ENCODE data around the gene TEAD1. TPM values are rescaled to one million over a fixed set of nuclear protein-coding genes. Genes with fewer than 3 reads are reported as not detected.

Gene TEAD1
- total and polyA plus RNA-seq, 9 of the 15 experiments (the other 6 are each of a cell fraction or from before 2014, with no cell fraction given), result 1.7 to 17.7 (median 10.8) TPM

GRCh38 chr11:12715941-12716340 lies 41.7 kb downstream of the TEAD1 start (continued):
- TF ChIP-seq U2AF2 (optimal IDR thresholded peaks at IDR 0.05; ENCODE audit: low read depth, low read length) (no peak), ATF1 (CRISPR knock-in tag; IDR thresholded peaks at IDR 0.05) (no peak), ATF1 (tag; IDR thresholded peaks at IDR 0.05) (no peak), GTF2E2 (tag; IDR thresholded peaks at IDR 0.05) (no peak)

- no peak overlapping the region for H3K9ac ChIP-seq (ENCODE audit: insufficient read depth in 1 of 2, low read depth in 2 of 2, low read length in 2 of 2)
- no peaks in the 10 kb centered on the region for H3K27me3 ChIP-seq (ENCODE audit: control insufficient read depth in 2 of 2, insufficient read depth in 2 of 2, low read length in 2 of 2)
- intact Hi-C loops (cut with micrococcal nuclease) (no loop called here), in situ Hi-C loops (cut with MboI) (no loop called here)
- no peak overlapping the region for H3K27ac ChIP-seq (ENCODE audit: extremely low read depth, low read depth, low read length)
- no peak overlapping the region for H3K4me3 ChIP-seq
- no peak for ATAC-seq
- H2AFZ ChIP-seq (ENCODE audit: low read depth, low read length), result no peak overlapping the region
- no peak for TF ChIP-seq ZNF431 (CRISPR knock-in tag; IDR thresholded peaks at IDR 0.05)
- no peak overlapping the region for H3K4me2 ChIP-seq (ENCODE audit: insufficient read depth, low read length)
- DNase-seq (ENCODE audit: extremely low read depth in 1 of 4, low spot score in 3 of 4), result no peak
- BruUV-seq (replicated peaks), result no TSS peak
- no peaks in the 10 kb centered on the region for H3K79me2 ChIP-seq (ENCODE audit: control insufficient read depth, insufficient read depth, low read length)
- ChIA-PET POLR2A (no interaction called here), CTCF (ENCODE audit: low intra/inter-chr PET ratio) (no interaction called here)
- H3K36me3 ChIP-seq (ENCODE audit: control insufficient read depth, insufficient read depth, low read length), result no peaks in the 10 kb centered on the region
- H3K9me3 ChIP-seq (replicated peaks; ENCODE audit: control insufficient read depth, insufficient read depth, low read depth, low read length), result no peaks in the 10 kb centered on the region
- 86% methylated on average over 6 of the region's 6 CpGs for WGBS (ENCODE audit: insufficient coverage, low coverage, missing lambda C conversion rate)
- H3K9me1 ChIP-seq (ENCODE audit: control insufficient read depth, insufficient read depth, low read length), result no peaks in the 10 kb centered on the region
- no peaks in the 10 kb centered on the region; a peak in 1 of 5 replicates for H3K4me1 ChIP-seq (replicated peaks in 1 of 2; ENCODE audit: control insufficient read depth in 2 of 2, insufficient read depth in 2 of 2, low read length in 2 of 2)
- H4K20me1 ChIP-seq (replicated peaks; ENCODE audit: control insufficient read depth, insufficient read depth, low read length), result no peaks in the 10 kb centered on the region
- FAIRE-seq, result no peak
Measured at GRCh38 chr11:12716816-12717215, 42.6 kb downstream of the TEAD1 start.

- in situ Hi-C loops (cut with MboI), result no loop called here
- Histone ChIP-seq H3K4me1 (replicated peaks in 1 of 2; ENCODE audit: control insufficient read depth in 2 of 2, insufficient read depth in 2 of 2, low read length in 2 of 2) (no peaks in the 10 kb centered on the region; a peak in 2 of 5 replicates), H3K79me2 (ENCODE audit: control insufficient read depth, insufficient read depth, low read length) (no peaks in the 10 kb centered on the region), H4K20me1 (replicated peaks; ENCODE audit: control insufficient read depth, insufficient read depth, low read length) (no peaks in the 10 kb centered on the region), H3K27me3 (ENCODE audit: control insufficient read depth in 2 of 2, insufficient read depth in 2 of 2, low read length in 2 of 2) (no peaks in the 10 kb centered on the region), H3K9me3 (replicated peaks; ENCODE audit: control insufficient read depth, insufficient read depth, low read depth, low read length) (no peaks in the 10 kb centered on the region), H3K4me3 (no peak overlapping the region), H2AFZ (ENCODE audit: low read depth, low read length) (no peak overlapping the region), H3K4me2 (ENCODE audit: insufficient read depth, low read length) (no peak overlapping the region), H3K27ac (ENCODE audit: extremely low read depth, low read depth, low read length) (no peak overlapping the region), H3K9me1 (ENCODE audit: control insufficient read depth, insufficient read depth, low read length) (no peaks in the 10 kb centered on the region), H3K36me3 (ENCODE audit: control insufficient read depth, insufficient read depth, low read length) (no peaks in the 10 kb centered on the region), H3K9ac (ENCODE audit: insufficient read depth in 1 of 2, low read depth in 2 of 2, low read length in 2 of 2) (no peak overlapping the region)
- intact Hi-C loops (cut with micrococcal nuclease), result no loop called here
- WGBS (ENCODE audit: insufficient coverage, low coverage, missing lambda C conversion rate), result 45% methylated on average over 5 of the region's 5 CpGs
- ChIA-PET CTCF (ENCODE audit: low intra/inter-chr PET ratio) (no interaction called here), POLR2A (no interaction called here)
- BruUV-seq (replicated peaks), result no TSS peak
- TF ChIP-seq THRB (CRISPR knock-in tag; conservative IDR thresholded peaks at IDR 0.05) (no peak), MTA3 (IDR thresholded peaks at IDR 0.05; ENCODE audit: borderline replicate concordance) (no peak), PHF21A (IDR thresholded peaks at IDR 0.05; ENCODE audit: borderline replicate concordance, low read depth) (no peak), ZNF165 (CRISPR knock-in tag; IDR thresholded peaks at IDR 0.05; ENCODE audit: borderline replicate concordance) (no peak)
- ATAC-seq (no peak), DNase-seq (ENCODE audit: extremely low read depth in 1 of 4, low spot score in 3 of 4) (no peak), FAIRE-seq (no peak)
Measured at GRCh38 chr11:12717851-12718291, 43.6 kb downstream of the TEAD1 start.
